Measurements from ENCODE around the gene MAPKAPK3. TPM values are rescaled to one million over a fixed set of nuclear protein-coding genes. Genes with fewer than 3 reads are reported as not detected.

The MAPKAPK3 gene
- total and polyA plus RNA-seq, 2 of the 8 experiments (the other 6 are each of a cell fraction or from before 2014, with no cell fraction given), result 65.4 to 99.8 TPM

DNA sequence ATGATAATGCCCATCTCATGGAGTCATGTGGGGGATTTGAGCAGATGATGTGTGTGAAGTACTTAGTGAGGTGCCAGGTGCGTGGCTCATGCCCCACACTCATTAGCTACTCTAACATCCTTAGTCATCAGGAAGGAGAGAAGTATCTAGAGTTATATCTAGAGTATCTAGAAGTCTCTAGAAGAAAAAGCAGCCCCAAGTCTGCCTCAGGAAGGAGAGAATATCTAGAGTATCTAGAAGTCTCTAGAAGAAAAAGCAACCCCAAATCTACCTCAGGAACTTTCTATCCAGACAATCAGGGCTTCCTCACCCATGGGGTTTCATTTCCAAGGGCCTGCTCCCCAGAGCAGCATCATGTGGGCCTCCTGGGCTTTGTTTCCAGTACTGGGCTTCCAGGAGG is 33.1 kb downstream of the MAPKAPK3 start:
- Histone ChIP-seq H2BK12ac (ENCODE audit: low read depth, low read length) (no peak overlapping the region), H2AK5ac (ENCODE audit: low read depth, low read length) (no peak overlapping the region), H3K23me2 (ENCODE audit: low read depth, low read length) (no peaks in the 10 kb centered on the region), H3K56ac (replicated peaks; ENCODE audit: insufficient read length, low read depth, low read length) (no peak overlapping the region), H4K20me1 (replicated peaks in 1 of 2; ENCODE audit: control insufficient read depth in 1 of 2, insufficient read depth in 2 of 2, low read length in 2 of 2) (peaks cover 2% of the 10 kb centered on the region in 2 experiments), H4K91ac (replicated peaks; ENCODE audit: insufficient read length, low read length) (no peak overlapping the region), H2BK5ac (ENCODE audit: low read depth, low read length) (no peak overlapping the region), H3K27ac (ENCODE audit: low read depth, low read length) (no peak overlapping the region), H4K5ac (ENCODE audit: insufficient read length, low read depth, low read length) (no peak overlapping the region), H3K4me2 (ENCODE audit: insufficient read depth in 1 of 2, low read depth in 2 of 2, low read length in 2 of 2) (no peak overlapping the region), H3K18ac (ENCODE audit: extremely low read depth, low read length) (no peak overlapping the region), H3K4me3 (ENCODE audit: extremely low read depth in 1 of 4, insufficient read depth in 2 of 4, low read depth in 3 of 4, low read length in 4 of 4) (no peak overlapping the region), H3K79me1 (ENCODE audit: low read depth, low read length) (no peaks in the 10 kb centered on the region; the same call in none of the 2 replicates), H2BK15ac (ENCODE audit: low read length) (no peak overlapping the region), H2BK20ac (ENCODE audit: low read length) (no peak overlapping the region), H2BK120ac (replicated peaks; ENCODE audit: low read depth, low read length) (no peak overlapping the region), H2AFZ (ENCODE audit: low read length) (no peak overlapping the region), H3K9ac (replicated peaks in 1 of 4; ENCODE audit: extremely low read depth in 1 of 4, low read depth in 3 of 4, low read length in 3 of 4) (no peak overlapping the region), H3K23ac (ENCODE audit: insufficient read length) (no peak overlapping the region), H3K4me1 (replicated peaks in 1 of 4; ENCODE audit: control insufficient read depth in 3 of 4, insufficient read depth in 4 of 4, low read length in 3 of 4) (peaks cover 0 to 18% (median 6%) of the 10 kb centered on the region in 4 experiments; a peak in 6 of 7 replicates), H3K4ac (replicated peaks; ENCODE audit: insufficient read length, low read depth, low read length) (no peak overlapping the region), H3K14ac (ENCODE audit: insufficient read length) (no peak overlapping the region), H3K79me2 (ENCODE audit: control insufficient read depth in 1 of 2, insufficient read depth in 2 of 2, low read length in 2 of 2) (no peaks in the 10 kb centered on the region), H4K8ac (ENCODE audit: extremely low read depth, insufficient read depth, low read length) (no peak overlapping the region), H3K36me3 (ENCODE audit: control insufficient read depth in 2 of 4, insufficient read depth in 4 of 4, low read length in 3 of 4) (peaks cover 0 to 8% (median 3%) of the 10 kb centered on the region in 4 experiments; a peak in 3 of 8 replicates), H3K9me3 (ENCODE audit: insufficient read depth in 2 of 2, low read depth in 1 of 2, low read length in 1 of 2) (no peaks in the 10 kb centered on the region), H3K27me3 (replicated peaks in 1 of 4; ENCODE audit: control insufficient read depth in 3 of 4, extremely low read depth in 1 of 4, insufficient read depth in 3 of 4, low read length in 3 of 4) (no peaks in the 10 kb centered on the region)
- POLR2A ChIA-PET (ENCODE audit: partially characterized antibody), result interaction anchor here (0.8 to 1.6 kb wide), 5 partner anchors 9 to 32 kb away, joined by 3 to 7 read pairs (median 6); no protein-coding TSS in a partner anchor
- 86% methylated on average over 1 of the region's 1 CpG; no CpG with 5 or more reads in 1 of the 2 experiments for WGBS, 2 experiments (ENCODE audit: extremely low coverage in 1 of 2, insufficient coverage in 1 of 2, insufficient read length in 1 of 2, insufficient replicate concordance in 2 of 2, low coverage in 1 of 2, low lambda C conversion rate in 2 of 2, missing lambda C conversion rate in 1 of 2)
- TF ChIP-seq, protein P1, sequence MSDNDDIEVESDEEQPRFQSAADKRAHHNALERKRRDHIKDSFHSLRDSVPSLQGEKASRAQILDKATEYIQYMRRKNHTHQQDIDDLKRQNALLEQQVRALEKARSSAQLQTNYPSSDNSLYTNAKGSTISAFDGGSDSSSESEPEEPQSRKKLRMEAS (IDR thresholded peaks at IDR 0.05), result no peak
- no peak for TF ChIP-seq RXRA (IDR thresholded peaks at IDR 0.05; ENCODE audit: insufficient read depth, low read depth, low read length)
- TF ChIP-seq EP300 (IDR thresholded peaks at IDR 0.05; ENCODE audit: borderline replicate concordance in 1 of 2, low read depth in 2 of 2, low read length in 2 of 2), result no peak
- TF ChIP-seq CHD1 (IDR thresholded peaks at IDR 0.05; ENCODE audit: low read depth, low read length), result no peak
- DNase-seq (ENCODE audit: low read depth in 1 of 2, low spot score in 2 of 2), result no peak
- CTCF ChIA-PET (ENCODE audit: partially characterized antibody), result interaction anchor here (0.8 to 63.8 kb wide), 4 partner anchors 24 to 155 kb away, joined by 3 to 1262 read pairs (median 34); partner anchors contain the start of genes CISH, DOCK3 and MAPKAPK3
- FAIRE-seq, result no peak
